Large intestine (tissue), 3 donors: ENCODE data around the gene STK4. TPM values are rescaled to one million over a fixed set of nuclear protein-coding genes. Genes with fewer than 3 reads are reported as not detected.
A peak's percentile ranks its signal among the peaks of the same experiment; 100 is the strongest.

Experiments
- DNase-seq, 2 donors: peaks; one replicate each; pipeline versions ENCODE4 v3.0.0 to v3.0.0-alpha.2; 2013
- H3K27ac ChIP-seq: one replicate; pipeline ENCODE4 v1.5.1; 2013; ENCODE audit warnings: low read length
- H3K27me3 ChIP-seq: 2 replicates; pipeline ENCODE4 v1.6.1; 2013; ENCODE audit warnings: low read length; ENCODE audit not compliant: control insufficient read depth, insufficient read depth
- H3K36me3 ChIP-seq: 2 replicates; pipeline ENCODE4 v1.6.1; 2013; ENCODE audit warnings: low read length; ENCODE audit not compliant: control insufficient read depth, insufficient read depth
- H3K4me1 ChIP-seq: one replicate; pipeline ENCODE4 v1.6.1; 2013; ENCODE audit warnings: low read length; ENCODE audit not compliant: control insufficient read depth, insufficient read depth
- H3K4me3 ChIP-seq: one replicate; pipeline ENCODE4 v1.5.1; 2013; ENCODE audit warnings: low read length
- H3K9me3 ChIP-seq: one replicate; pipeline ENCODE4 v1.6.1; 2013; ENCODE audit warnings: mild to moderate bottlenecking, low read depth, low read length, moderate library complexity; ENCODE audit not compliant: control insufficient read depth
- WGBS: methylation state at CpG from one replicate; pipeline ENCODE4 v1.1.5; 2013; ENCODE audit warnings: low lambda C conversion rate; ENCODE audit not compliant: insufficient coverage; 5-methylcytosine and 5-hydroxymethylcytosine counted together
- polyA plus RNA-seq: library from polyadenylated mRNA; unstranded; fragments of 120-200 nt; gene quantifications from one replicate; pipeline ENCODE4 v1.2.1, GENCODE V29; 2013

The STK4 gene
- polyA plus RNA-seq, 1 donor: 15.8 TPM

- peaks cover 3% of the 10 kb centered on the region for H3K36me3 ChIP-seq
- H3K27ac ChIP-seq: no peak overlapping the region
- DNase-seq: no peak
- H3K4me3 ChIP-seq: no peak overlapping the region
- H3K27me3 ChIP-seq: no peaks in the 10 kb centered on the region
- WGBS: no CpG with 5 or more reads among the region's 3 CpGs
- no peaks in the 10 kb centered on the region for H3K9me3 ChIP-seq
- H3K4me1 ChIP-seq: no peaks in the 10 kb centered on the region
These were observed 85.1 kb downstream of the STK4 start for GRCh38 chr20:45051204-45052060.

GRCh38 chr20:45052698-45053429 lies 86.6 kb downstream of the STK4 start:
- Histone ChIP-seq H3K9me3 (no peaks in the 10 kb centered on the region), H3K4me3 (no peak overlapping the region), H3K4me1 (no peaks in the 10 kb centered on the region), H3K36me3 (peaks cover 9% of the 10 kb centered on the region), H3K27me3 (no peaks in the 10 kb centered on the region), H3K27ac (no peak overlapping the region)
- no CpG with 5 or more reads among the region's 7 CpGs for WGBS
- DNase-seq: peak in 1 of 2 donors; percentile 9

- H3K27ac ChIP-seq: no peak overlapping the region
- WGBS: 83% methylated on average over 1 of the region's 8 CpGs
These were observed 87.4 kb downstream of the STK4 start for GRCh38 chr20:45053430-45054351.

GRCh38 chr20:45055056-45055455 lies 88.7 kb downstream of the STK4 start:
- WGBS: 92% methylated on average over 4 of the region's 4 CpGs

More at GRCh38 chr20:45053430-45054351, 87.4 kb downstream of the STK4 start:
- H3K9me3 ChIP-seq: no peaks in the 10 kb centered on the region
- peaks cover 9% of the 10 kb centered on the region for H3K36me3 ChIP-seq
- DNase-seq: no peak
- no peaks in the 10 kb centered on the region for H3K4me1 ChIP-seq
- no peaks in the 10 kb centered on the region for H3K27me3 ChIP-seq
- H3K4me3 ChIP-seq: no peak overlapping the region

GRCh38 chr20:45056473-45057173 lies 90.3 kb downstream of the STK4 start:
- Histone ChIP-seq H3K27ac (no peak overlapping the region), H3K36me3 (peaks cover 9% of the 10 kb centered on the region), H3K4me3 (no peak overlapping the region), H3K9me3 (no peaks in the 10 kb centered on the region), H3K27me3 (no peaks in the 10 kb centered on the region), H3K4me1 (no peaks in the 10 kb centered on the region)
- 90% methylated on average over 2 of the region's 8 CpGs for WGBS
- no peak for DNase-seq

More at GRCh38 chr20:45055056-45055455, 88.7 kb downstream of the STK4 start:
- Histone ChIP-seq H3K27me3 (no peaks in the 10 kb centered on the region), H3K4me1 (no peaks in the 10 kb centered on the region), H3K27ac (no peak overlapping the region), H3K36me3 (peaks cover 9% of the 10 kb centered on the region), H3K4me3 (no peak overlapping the region), H3K9me3 (no peaks in the 10 kb centered on the region)
- DNase-seq: no peak

GRCh38 chr20:45058168-45058850 lies 92.0 kb downstream of the STK4 start:
- no peaks in the 10 kb centered on the region for H3K27me3 ChIP-seq
- H3K27ac ChIP-seq: no peak overlapping the region
- no peak overlapping the region for H3K4me3 ChIP-seq
- no peaks in the 10 kb centered on the region for H3K9me3 ChIP-seq
- 100% methylated on average over 1 of the region's 4 CpGs for WGBS
- H3K4me1 ChIP-seq: no peaks in the 10 kb centered on the region
- H3K36me3 ChIP-seq: peaks cover 8% of the 10 kb centered on the region
- DNase-seq: no peak

- no peak for DNase-seq
- 100% methylated on average over 2 of the region's 6 CpGs for whole genome bisulfite sequencing
These were observed 92.9 kb downstream of the STK4 start for GRCh38 chr20:45059022-45059728.

GRCh38 chr20:45060294-45060693 lies 94.0 kb downstream of the STK4 start:
- Histone ChIP-seq H3K4me1 (no peaks in the 10 kb centered on the region), H3K27me3 (no peaks in the 10 kb centered on the region), H3K36me3 (peaks cover 6% of the 10 kb centered on the region), H3K9me3 (no peaks in the 10 kb centered on the region), H3K27ac (no peak overlapping the region), H3K4me3 (no peak overlapping the region)
- WGBS: 100% methylated on average over 1 of the region's 4 CpGs
- no peak for DNase-seq

More at GRCh38 chr20:45059022-45059728, 92.9 kb downstream of the STK4 start:
- H3K4me3 ChIP-seq: no peak overlapping the region
- no peaks in the 10 kb centered on the region for H3K4me1 ChIP-seq
- no peaks in the 10 kb centered on the region for H3K9me3 ChIP-seq
- no peak overlapping the region for H3K27ac ChIP-seq
- H3K36me3 ChIP-seq: peaks cover 6% of the 10 kb centered on the region
- no peaks in the 10 kb centered on the region for H3K27me3 ChIP-seq

- Histone ChIP-seq H3K4me1 (no peaks in the 10 kb centered on the region), H3K27me3 (no peaks in the 10 kb centered on the region), H3K4me3 (no peak overlapping the region), H3K27ac (no peak overlapping the region), H3K36me3 (peaks cover 6% of the 10 kb centered on the region), H3K9me3 (no peaks in the 10 kb centered on the region)
- DNase-seq: no peak
- WGBS: 80% methylated on average over 1 of the region's 4 CpGs
These were observed 94.9 kb downstream of the STK4 start for GRCh38 chr20:45061244-45061643.
